ENCODE measurements around the gene SH3BGRL2. TPM values are rescaled to one million over a fixed set of nuclear protein-coding genes. Genes with fewer than 3 reads are reported as not detected.

Gene SH3BGRL2
- total RNA-seq, 1 experiment from 2014 or later = 13.5 TPM

- no peaks in the 10 kb centered on the region for H3K4me1 ChIP-seq (ENCODE audit: insufficient read depth, low read length, poor library complexity, severe bottlenecking)
- H3K9me3 ChIP-seq (ENCODE audit: low read depth, low read length, poor library complexity, severe bottlenecking) = no peaks in the 10 kb centered on the region
- no peak overlapping the region for H3K27ac ChIP-seq (ENCODE audit: low read depth, low read length, poor library complexity, severe bottlenecking)
- CTCF ChIA-PET = no interaction called here
- DNase-seq (ENCODE audit: low spot score) = no peak
- POLR2A ChIA-PET (ENCODE audit: low non-redundant PET) = no interaction called here
- no peaks in the 10 kb centered on the region for H3K27me3 ChIP-seq (replicated peaks; ENCODE audit: insufficient read depth, low read depth, low read length, poor library complexity)
- no TSS peak for BruUV-seq (replicated peaks)
- H3K36me3 ChIP-seq (ENCODE audit: insufficient read depth, low read length, poor library complexity, severe bottlenecking) = no peaks in the 10 kb centered on the region
- intact Hi-C loops (cut with micrococcal nuclease; ENCODE audit: unreplicated experiment) = no loop called here
- H3K4me3 ChIP-seq (ENCODE audit: low read depth, low read length, poor library complexity, severe bottlenecking) = no peak overlapping the region
- no peak for TF ChIP-seq EZH2 (IDR thresholded peaks at IDR 0.05; ENCODE audit: borderline replicate concordance, low read depth, low read length, poor library complexity, severe bottlenecking)
- no peak for TF ChIP-seq CTCF (conservative IDR thresholded peaks at IDR 0.05; ENCODE audit: low read depth, low read length)
Observed at GRCh38 chr6:79670789-79671188, 39.7 kb downstream of the SH3BGRL2 start.

DNA sequence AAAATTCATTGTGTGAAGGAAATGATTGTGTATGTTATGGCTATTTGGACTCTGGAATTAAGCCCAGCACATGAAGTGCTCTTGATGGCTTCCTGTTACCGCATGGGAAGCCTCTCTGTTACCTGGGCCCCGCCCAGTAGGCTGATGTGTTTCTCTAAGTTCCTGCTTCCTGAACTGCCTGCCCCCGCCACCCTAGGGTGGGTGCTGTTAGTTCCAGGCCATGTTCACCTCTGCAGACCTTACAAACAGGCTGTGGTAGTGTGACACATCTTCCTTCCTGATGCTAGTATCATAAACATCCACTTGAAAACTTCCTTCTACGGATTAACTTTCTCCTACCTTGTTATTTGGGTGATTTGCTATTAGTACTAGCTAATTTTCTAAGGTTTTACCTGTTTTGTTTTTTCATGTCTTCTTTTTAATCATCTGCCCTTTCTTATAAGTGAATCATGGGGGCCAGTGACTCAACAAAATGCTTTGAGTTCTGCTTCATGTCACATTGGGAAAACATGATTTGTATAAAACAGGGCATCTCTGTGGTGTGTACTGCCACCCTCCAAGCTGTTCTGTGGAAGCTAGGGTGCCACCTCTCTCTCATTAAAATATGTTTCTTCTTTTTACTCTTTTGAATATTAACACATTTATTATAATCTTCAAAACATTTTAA, 40.6 kb downstream of the SH3BGRL2 start:
- H3K4me3 ChIP-seq (ENCODE audit: low read depth, low read length, poor library complexity, severe bottlenecking) = no peak overlapping the region
- no peaks in the 10 kb centered on the region for H3K27me3 ChIP-seq (replicated peaks; ENCODE audit: insufficient read depth, low read depth, low read length, poor library complexity)
- TF ChIP-seq EZH2 (IDR thresholded peaks at IDR 0.05; ENCODE audit: borderline replicate concordance, low read depth, low read length, poor library complexity, severe bottlenecking) = no peak
- TF ChIP-seq CTCF (conservative IDR thresholded peaks at IDR 0.05; ENCODE audit: low read depth, low read length) = no peak
- no peak for DNase-seq (ENCODE audit: low spot score)
- H3K36me3 ChIP-seq (ENCODE audit: insufficient read depth, low read length, poor library complexity, severe bottlenecking) = no peaks in the 10 kb centered on the region
- H3K27ac ChIP-seq (ENCODE audit: low read depth, low read length, poor library complexity, severe bottlenecking) = no peak overlapping the region
- BruUV-seq (replicated peaks) = no TSS peak
- no peaks in the 10 kb centered on the region for H3K4me1 ChIP-seq (ENCODE audit: insufficient read depth, low read length, poor library complexity, severe bottlenecking)
- no peaks in the 10 kb centered on the region for H3K9me3 ChIP-seq (ENCODE audit: low read depth, low read length, poor library complexity, severe bottlenecking)
- intact Hi-C loops (cut with micrococcal nuclease; ENCODE audit: unreplicated experiment) = loop anchor here (2.0 kb wide), 1 partner anchor 101 kb away; no protein-coding TSS in a partner anchor
- CTCF ChIA-PET = interaction anchor here (1.1 kb wide), 1 partner anchor 101 kb away, joined by 5 read pairs; no protein-coding TSS in a partner anchor
- POLR2A ChIA-PET (ENCODE audit: low non-redundant PET) = no interaction called here

DNA sequence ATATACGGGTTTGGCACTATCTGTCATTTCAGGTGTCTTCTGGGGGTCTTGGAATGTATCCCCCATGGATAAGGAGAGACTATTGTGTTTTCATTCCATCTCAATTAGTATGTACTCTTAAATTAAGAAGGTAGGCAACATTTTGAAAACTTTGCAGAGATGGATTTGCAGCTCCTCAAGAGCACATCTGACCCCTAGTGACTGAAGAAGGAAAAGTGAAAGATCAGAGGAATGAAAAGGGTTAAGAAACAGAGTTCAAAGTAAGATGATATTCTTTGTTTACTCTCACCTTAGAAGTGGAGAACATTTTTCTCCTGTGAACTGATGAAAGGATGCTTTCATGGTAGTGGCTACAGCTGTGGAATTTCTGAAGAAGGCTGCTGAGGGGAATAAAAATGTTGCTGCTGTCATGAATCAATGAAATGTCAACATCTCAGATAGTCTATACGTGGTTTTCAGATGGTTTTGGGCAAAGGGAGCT, 41.5 kb downstream of the SH3BGRL2 start:
- TF ChIP-seq EZH2 (IDR thresholded peaks at IDR 0.05; ENCODE audit: borderline replicate concordance, low read depth, low read length, poor library complexity, severe bottlenecking) = no peak
- peak; percentile 58 for TF ChIP-seq CTCF (conservative IDR thresholded peaks at IDR 0.05; ENCODE audit: low read depth, low read length)
- Histone ChIP-seq H3K27ac (ENCODE audit: low read depth, low read length, poor library complexity, severe bottlenecking) (no peak overlapping the region), H3K27me3 (replicated peaks; ENCODE audit: insufficient read depth, low read depth, low read length, poor library complexity) (no peaks in the 10 kb centered on the region), H3K4me1 (ENCODE audit: insufficient read depth, low read length, poor library complexity, severe bottlenecking) (no peaks in the 10 kb centered on the region), H3K9me3 (ENCODE audit: low read depth, low read length, poor library complexity, severe bottlenecking) (no peaks in the 10 kb centered on the region), H3K4me3 (ENCODE audit: low read depth, low read length, poor library complexity, severe bottlenecking) (no peak overlapping the region), H3K36me3 (ENCODE audit: insufficient read depth, low read length, poor library complexity, severe bottlenecking) (no peaks in the 10 kb centered on the region)
- BruUV-seq (replicated peaks) = no TSS peak
- peak; percentile 25 for DNase-seq (ENCODE audit: low spot score)
- intact Hi-C loops (cut with micrococcal nuclease; ENCODE audit: unreplicated experiment) = loop anchor here (2.0 kb wide), 1 partner anchor 102 kb away; no protein-coding TSS in a partner anchor
- ChIA-PET POLR2A (ENCODE audit: low non-redundant PET) (no interaction called here), CTCF (interaction anchor here (0.6 to 1.1 kb wide), 3 partner anchors 51 to 164 kb away, joined by 3 to 7 read pairs (median 5); no protein-coding TSS in a partner anchor)
